Measurements from ENCODE around the gene FBXW11. TPM values are rescaled to one million over a fixed set of nuclear protein-coding genes. Genes with fewer than 3 reads are reported as not detected.

The FBXW11 gene
- polyA plus RNA-seq, 1 experiment: 77.1 TPM

DNA sequence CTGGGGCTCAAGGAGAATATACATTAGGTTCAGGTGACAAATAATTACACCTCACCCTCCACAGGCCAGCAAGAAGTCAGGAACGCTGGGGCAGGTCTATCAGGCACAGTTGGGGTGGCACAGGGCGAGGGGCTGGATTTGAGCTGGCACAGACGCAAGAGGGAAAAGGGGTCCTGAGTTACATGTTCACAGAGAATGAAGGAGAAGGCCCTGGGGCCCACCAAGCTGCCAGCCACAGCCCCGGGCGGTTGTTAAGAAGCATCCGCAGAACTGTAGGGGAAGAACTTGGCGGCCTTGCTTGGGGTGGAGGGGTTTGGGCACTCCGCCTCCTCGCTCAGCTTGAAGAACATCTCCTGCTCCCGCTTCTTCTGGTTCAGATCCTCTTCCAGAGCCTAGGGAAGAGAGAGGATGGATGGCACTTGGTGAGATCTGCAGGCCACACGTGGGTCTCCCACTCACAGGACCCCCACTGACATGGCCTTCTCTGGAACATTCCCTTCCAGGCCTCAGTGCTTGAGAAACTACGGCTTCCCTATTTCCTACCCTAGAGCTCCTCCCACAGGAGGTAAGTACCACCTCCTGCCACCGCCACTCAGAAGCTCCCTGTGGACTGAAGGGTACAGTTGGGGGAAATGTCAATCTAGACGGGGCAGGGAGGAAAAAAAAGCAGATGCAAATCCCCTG is 38.3 kb upstream of the FBXW11 start:
- Histone ChIP-seq H3K27me3 (ENCODE audit: control insufficient read depth, insufficient read depth, low read length) (no peaks in the 10 kb centered on the region), H3K4me3 (ENCODE audit: low read depth, low read length) (no peak overlapping the region), H3K9me3 (ENCODE audit: control insufficient read depth, insufficient read depth, low read length) (no peaks in the 10 kb centered on the region; the same call in 1 of the 2 replicates), H3K27ac (ENCODE audit: low read depth, low read length) (no peak overlapping the region)
- TF ChIP-seq, protein P1, sequence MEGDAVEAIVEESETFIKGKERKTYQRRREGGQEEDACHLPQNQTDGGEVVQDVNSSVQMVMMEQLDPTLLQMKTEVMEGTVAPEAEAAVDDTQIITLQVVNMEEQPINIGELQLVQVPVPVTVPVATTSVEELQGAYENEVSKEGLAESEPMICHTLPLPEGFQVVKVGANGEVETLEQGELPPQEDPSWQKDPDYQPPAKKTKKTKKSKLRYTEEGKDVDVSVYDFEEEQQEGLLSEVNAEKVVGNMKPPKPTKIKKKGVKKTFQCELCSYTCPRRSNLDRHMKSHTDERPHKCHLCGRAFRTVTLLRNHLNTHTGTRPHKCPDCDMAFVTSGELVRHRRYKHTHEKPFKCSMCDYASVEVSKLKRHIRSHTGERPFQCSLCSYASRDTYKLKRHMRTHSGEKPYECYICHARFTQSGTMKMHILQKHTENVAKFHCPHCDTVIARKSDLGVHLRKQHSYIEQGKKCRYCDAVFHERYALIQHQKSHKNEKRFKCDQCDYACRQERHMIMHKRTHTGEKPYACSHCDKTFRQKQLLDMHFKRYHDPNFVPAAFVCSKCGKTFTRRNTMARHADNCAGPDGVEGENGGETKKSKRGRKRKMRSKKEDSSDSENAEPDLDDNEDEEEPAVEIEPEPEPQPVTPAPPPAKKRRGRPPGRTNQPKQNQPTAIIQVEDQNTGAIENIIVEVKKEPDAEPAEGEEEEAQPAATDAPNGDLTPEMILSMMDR (IDR thresholded peaks at IDR 0.05; ENCODE audit: low read depth, low read length): no peak
- DNase-seq (ENCODE audit: low read depth, low spot score): no peak
- ChIA-PET POLR2A (no interaction called here), CTCF (interaction anchor here (3.8 kb wide), 1 partner anchor 133 kb away, joined by 17 read pairs; no protein-coding TSS in a partner anchor)

GRCh38 chr5:172043865-172044264 is 37.4 kb upstream of the FBXW11 start:
- no peak for DNase-seq (ENCODE audit: low read depth, low spot score)
- TF ChIP-seq, protein P1 (IDR thresholded peaks at IDR 0.05; ENCODE audit: low read depth, low read length): no peak
- Histone ChIP-seq H3K9me3 (ENCODE audit: control insufficient read depth, insufficient read depth, low read length) (no peaks in the 10 kb centered on the region; the same call in 1 of the 2 replicates), H3K27me3 (ENCODE audit: control insufficient read depth, insufficient read depth, low read length) (no peaks in the 10 kb centered on the region), H3K27ac (ENCODE audit: low read depth, low read length) (no peak overlapping the region), H3K4me3 (ENCODE audit: low read depth, low read length) (no peak overlapping the region)
- ChIA-PET POLR2A (no interaction called here), CTCF (interaction anchor here (3.8 kb wide), 1 partner anchor 132 kb away, joined by 17 read pairs; no protein-coding TSS in a partner anchor)

DNA sequence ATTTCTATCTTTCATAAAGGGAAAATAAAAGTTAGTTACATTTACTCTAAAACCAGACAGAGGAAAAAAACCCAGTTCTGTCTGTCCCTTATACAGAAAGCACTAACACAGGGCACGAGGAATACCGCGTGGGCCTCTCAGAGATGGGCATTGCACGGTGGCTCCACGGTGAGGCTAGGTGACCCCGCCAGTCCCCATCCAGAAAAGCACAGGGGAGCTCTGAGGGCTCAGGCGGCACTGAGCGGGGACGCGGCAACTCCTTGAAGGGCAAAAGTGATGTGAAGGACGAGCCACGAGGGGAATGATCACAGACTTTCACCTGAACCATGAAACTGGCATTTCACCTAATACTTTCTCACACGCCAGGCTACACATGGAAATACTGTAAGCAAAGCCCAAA is 35.7 kb upstream of the FBXW11 start:
- Histone ChIP-seq H3K9me3 (ENCODE audit: control insufficient read depth, insufficient read depth, low read length) (no peaks in the 10 kb centered on the region; the same call in 1 of the 2 replicates), H3K4me3 (ENCODE audit: low read depth, low read length) (no peak overlapping the region), H3K27me3 (ENCODE audit: control insufficient read depth, insufficient read depth, low read length) (no peaks in the 10 kb centered on the region), H3K27ac (ENCODE audit: low read depth, low read length) (no peak overlapping the region)
- ChIA-PET CTCF (interaction anchor here (1.1 to 3.8 kb wide), 3 partner anchors 128 to 134 kb away, joined by 3 to 17 read pairs (median 4); no protein-coding TSS in a partner anchor), POLR2A (no interaction called here)
- no peak for DNase-seq (ENCODE audit: low read depth, low spot score)
- TF ChIP-seq, protein P1 (IDR thresholded peaks at IDR 0.05; ENCODE audit: low read depth, low read length): no peak

- DNase-seq (ENCODE audit: low read depth, low spot score): no peak
- ChIA-PET POLR2A (no interaction called here), CTCF (interaction anchor here (0.6 to 4.6 kb wide), 2 partner anchors 126 to 1820 kb away, joined by 3 to 34 read pairs; no protein-coding TSS in a partner anchor)
- Histone ChIP-seq H3K9me3 (ENCODE audit: control insufficient read depth, insufficient read depth, low read length) (no peaks in the 10 kb centered on the region), H3K27ac (ENCODE audit: low read depth, low read length) (no peak overlapping the region), H3K27me3 (ENCODE audit: control insufficient read depth, insufficient read depth, low read length) (peaks cover 4% of the 10 kb centered on the region), H3K4me3 (ENCODE audit: low read depth, low read length) (no peak overlapping the region)
- TF ChIP-seq, protein P1 (IDR thresholded peaks at IDR 0.05; ENCODE audit: low read depth, low read length): no peak
Observed at GRCh38 chr5:172038167-172038566, 31.7 kb upstream of the FBXW11 start.

DNA sequence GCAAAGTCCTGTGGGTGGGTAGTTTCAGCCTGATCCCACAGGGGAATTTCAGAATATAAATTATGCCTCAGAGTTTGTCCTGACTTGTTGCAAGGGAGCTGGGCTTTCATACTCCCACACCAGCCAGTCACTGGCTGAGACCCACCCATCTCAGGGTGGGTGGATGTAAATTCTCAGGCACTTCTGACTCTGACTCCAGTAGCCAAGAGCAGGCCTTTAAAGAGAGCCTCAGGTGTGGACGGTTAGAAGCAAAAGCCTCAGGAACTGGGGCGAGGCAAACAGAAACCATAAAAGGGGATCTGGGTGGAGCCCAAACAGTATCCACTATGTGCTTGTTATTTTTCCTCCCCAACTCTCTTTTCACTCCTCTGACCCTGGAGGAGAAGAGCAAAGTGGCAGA is 28.6 kb upstream of the FBXW11 start:
- peaks cover 8% of the 10 kb centered on the region for H3K27me3 ChIP-seq (ENCODE audit: control insufficient read depth, insufficient read depth, low read length)
- ChIA-PET POLR2A (no interaction called here), CTCF (interaction anchor here (4.6 kb wide), 1 partner anchor 123 kb away, joined by 34 read pairs; no protein-coding TSS in a partner anchor)

More for the DNA sequence above, 28.6 kb upstream of the FBXW11 start:
- TF ChIP-seq, protein P1 (IDR thresholded peaks at IDR 0.05; ENCODE audit: low read depth, low read length): no peak
- no peak for DNase-seq (ENCODE audit: low read depth, low spot score)
- Histone ChIP-seq H3K9me3 (ENCODE audit: control insufficient read depth, insufficient read depth, low read length) (peaks cover 8% of the 10 kb centered on the region; the same call in 1 of the 2 replicates), H3K27ac (ENCODE audit: low read depth, low read length) (no peak overlapping the region), H3K4me3 (ENCODE audit: low read depth, low read length) (no peak overlapping the region)

Measured in AG04450 (cell line).